GM21423 (cell line): ENCODE measurements around the gene FGF19.

Source experiments
- ATAC-seq: cut with Tn5 transposase; IDR thresholded peaks from one replicate; pipeline ENCODE4 v1.9.1; 2021; ENCODE audit warnings: mild to moderate bottlenecking, moderate library complexity; ENCODE audit not compliant: unreplicated experiment

The FGF19 gene

GRCh38 chr11:69703768-69704507 is at the start of gene FGF19:
Gene FGF19, minus strand, starts transcription at chr11:69704022. Its CDS starts 146 bp downstream, at chr11:69703876.
- no peak for ATAC-seq

- ATAC-seq = no peak
These were observed 49.1 kb upstream of the FGF19 start for GRCh38 chr11:69752890-69753289.

- no peak for ATAC-seq
These were observed 47.2 kb upstream of the FGF19 start for GRCh38 chr11:69750875-69751597.

GRCh38 chr11:69750108-69750850 is 46.5 kb upstream of the FGF19 start:
- ATAC-seq = no peak

GRCh38 chr11:69748637-69749036 is 44.8 kb upstream of the FGF19 start:
- no peak for ATAC-seq

- no peak for ATAC-seq
These were observed 43.2 kb upstream of the FGF19 start for GRCh38 chr11:69746752-69747742.

GRCh38 chr11:69746140-69746539 is 42.3 kb upstream of the FGF19 start:
- ATAC-seq = no peak

- ATAC-seq = no peak
These were observed 41.4 kb upstream of the FGF19 start for GRCh38 chr11:69745201-69745600.

- no peak for ATAC-seq
These were observed 40.6 kb upstream of the FGF19 start for GRCh38 chr11:69744435-69744834.

GRCh38 chr11:69734841-69735240 is 31.0 kb upstream of the FGF19 start:
- no peak for ATAC-seq

- no peak for ATAC-seq
These were observed 30.5 kb upstream of the FGF19 start for GRCh38 chr11:69734367-69734766.

GRCh38 chr11:69732910-69733309 is 29.1 kb upstream of the FGF19 start:
- ATAC-seq = no peak

GRCh38 chr11:69731110-69731509 is 27.3 kb upstream of the FGF19 start:
- ATAC-seq = no peak

- no peak for ATAC-seq
These were observed 26.7 kb upstream of the FGF19 start for GRCh38 chr11:69730500-69730899.

GRCh38 chr11:69729252-69729651 is 25.4 kb upstream of the FGF19 start:
- ATAC-seq = no peak

GRCh38 chr11:69727266-69727665 is 23.4 kb upstream of the FGF19 start:
- ATAC-seq = no peak

GRCh38 chr11:69726481-69726880 is 22.7 kb upstream of the FGF19 start:
- no peak for ATAC-seq

GRCh38 chr11:69726019-69726418 is 22.2 kb upstream of the FGF19 start:
- ATAC-seq = no peak

GRCh38 chr11:69721745-69722144 is 17.9 kb upstream of the FGF19 start:
- no peak for ATAC-seq

GRCh38 chr11:69721106-69721505 is 17.3 kb upstream of the FGF19 start:
- no peak for ATAC-seq
